ENCODE measurements around the gene ANAPC5. TPM values are rescaled to one million over a fixed set of nuclear protein-coding genes. Genes with fewer than 3 reads are reported as not detected.
"Not testable (repeated sequence)": the region's sequence is repeated elsewhere in the genome, so short reads cannot be mapped to it uniquely, and the experiment has no call there.

ANAPC5 gene
- total and polyA plus RNA-seq, 2 donors = 102 to 222 TPM

DNA sequence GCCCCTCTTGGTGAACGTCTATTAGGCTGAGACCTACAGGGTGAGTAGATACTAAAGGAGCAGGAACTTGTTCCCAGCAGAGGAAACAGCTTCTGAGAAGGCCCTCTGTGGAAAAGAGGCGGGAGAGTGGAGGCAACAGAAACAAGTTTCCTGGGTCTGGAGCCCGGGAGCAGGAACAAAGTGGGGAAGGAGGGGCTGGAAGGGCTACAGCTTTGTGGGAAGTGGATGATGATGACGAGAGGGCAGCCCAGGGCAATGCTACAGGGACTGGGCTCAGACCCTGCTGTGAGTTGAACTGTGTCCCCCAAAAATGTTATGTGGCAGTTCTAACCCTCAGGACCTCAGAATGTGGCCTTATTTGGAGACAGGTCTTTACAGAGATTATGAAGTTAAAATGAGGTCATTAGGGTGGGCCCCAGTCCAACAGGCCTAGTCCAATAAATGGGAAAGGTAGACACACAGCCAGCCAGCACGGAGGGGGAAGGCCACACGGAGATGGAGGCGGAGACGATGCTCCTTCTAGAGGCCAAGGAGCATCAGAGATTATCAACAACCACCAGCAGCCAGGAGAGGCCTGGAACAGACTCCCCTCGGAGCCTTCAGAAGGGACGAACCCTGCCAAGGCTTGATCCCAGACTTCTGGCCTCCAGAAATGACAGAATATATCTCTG, 70.0 kb downstream of the ANAPC5 start:
- no peak for DNase-seq (ENCODE audit: extremely low spot score)
- WGBS = 30% methylated on average over 10 of the region's 10 CpGs
- Histone ChIP-seq H3K4me1 (ENCODE audit: insufficient read depth) (no peaks in the 10 kb centered on the region), H3K27ac (ENCODE audit: low read depth) (peak overlapping the region; percentile 11), H3K36me3 (ENCODE audit: insufficient read depth) (no peaks in the 10 kb centered on the region), H3K4me3 (ENCODE audit: low read depth, low read length) (no peak overlapping the region)

DNA sequence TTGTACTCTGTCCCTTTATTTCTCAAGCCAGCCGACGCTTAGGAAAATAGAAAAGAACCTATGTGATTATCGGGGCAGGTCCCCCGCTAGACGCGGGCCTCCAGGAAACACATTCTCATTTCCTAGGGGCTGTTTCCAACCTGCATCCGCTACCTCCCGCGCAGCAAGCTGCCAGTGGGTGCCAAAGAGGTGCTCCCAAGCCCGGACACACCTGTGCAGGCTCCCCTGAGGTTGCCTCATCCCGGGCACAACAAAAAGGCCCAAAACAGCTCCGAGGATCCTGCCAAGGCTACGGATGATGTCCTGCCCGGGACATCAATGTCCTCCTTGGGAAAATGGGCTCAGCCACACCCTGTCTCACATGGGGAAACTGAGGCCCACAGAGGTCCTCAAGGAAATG, 71.1 kb downstream of the ANAPC5 start:
- H3K36me3 ChIP-seq (ENCODE audit: insufficient read depth); H3K4me3 ChIP-seq (ENCODE audit: low read depth, low read length); H3K27ac ChIP-seq (ENCODE audit: low read depth); H3K4me1 ChIP-seq (ENCODE audit: insufficient read depth); DNase-seq (ENCODE audit: extremely low spot score): not testable (repeated sequence)
- 85% methylated on average over 14 of the region's 14 CpGs for WGBS

DNA sequence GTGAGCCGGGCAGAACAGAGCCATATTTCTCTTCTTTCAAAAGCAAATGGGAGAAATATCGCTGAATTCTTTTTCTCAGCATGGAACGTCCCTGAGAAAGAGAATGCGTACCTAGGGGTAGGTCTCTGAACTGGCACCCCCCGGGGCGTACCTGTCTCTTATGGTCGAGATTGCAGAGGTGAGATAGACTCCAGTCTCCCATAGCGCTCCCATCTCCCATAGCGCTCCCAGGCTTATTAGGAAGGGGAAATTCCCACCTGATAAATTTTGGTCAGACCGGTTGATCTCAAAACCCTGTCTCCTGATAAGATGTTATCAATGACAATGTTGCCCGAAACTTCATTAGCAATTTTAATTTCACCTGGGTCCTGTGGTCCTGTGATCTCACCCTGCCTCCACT, 71.7 kb downstream of the ANAPC5 start:
- not testable (repeated sequence) for H3K4me1 ChIP-seq (ENCODE audit: insufficient read depth); H3K4me3 ChIP-seq (ENCODE audit: low read depth, low read length); DNase-seq (ENCODE audit: extremely low spot score); H3K36me3 ChIP-seq (ENCODE audit: insufficient read depth); H3K27ac ChIP-seq (ENCODE audit: low read depth)
- 87% methylated on average over 11 of the region's 11 CpGs for WGBS

DNA sequence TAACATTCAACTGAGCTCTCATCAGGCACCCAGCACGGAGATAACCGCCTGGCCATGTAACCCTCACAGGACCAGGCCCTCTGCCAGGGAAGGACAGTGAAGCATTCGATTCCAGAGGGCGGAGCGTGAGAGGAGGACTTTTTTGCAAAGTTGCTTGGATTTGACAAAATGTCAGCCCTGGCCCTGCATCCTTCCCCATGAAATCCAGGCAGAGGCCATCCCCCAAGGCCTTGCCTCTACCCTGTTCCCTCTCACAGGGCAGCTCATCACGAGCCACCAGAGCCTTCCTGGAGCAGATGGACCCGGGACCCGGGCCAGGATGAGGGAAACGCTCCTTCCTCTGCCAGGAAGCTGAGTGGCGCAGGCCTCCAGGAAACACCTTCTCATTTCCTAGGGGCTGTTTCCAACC, 72.7 kb downstream of the ANAPC5 start:
- no peaks in the 10 kb centered on the region for H3K4me1 ChIP-seq (ENCODE audit: insufficient read depth)
- no peaks in the 10 kb centered on the region for H3K36me3 ChIP-seq (ENCODE audit: insufficient read depth)
- no peak overlapping the region for H3K4me3 ChIP-seq (ENCODE audit: low read depth, low read length)
- peak overlapping the region; percentile 59 for H3K27ac ChIP-seq (ENCODE audit: low read depth)
- no peak for DNase-seq (ENCODE audit: extremely low spot score)
- WGBS = 23% methylated on average over 10 of the region's 10 CpGs

DNA sequence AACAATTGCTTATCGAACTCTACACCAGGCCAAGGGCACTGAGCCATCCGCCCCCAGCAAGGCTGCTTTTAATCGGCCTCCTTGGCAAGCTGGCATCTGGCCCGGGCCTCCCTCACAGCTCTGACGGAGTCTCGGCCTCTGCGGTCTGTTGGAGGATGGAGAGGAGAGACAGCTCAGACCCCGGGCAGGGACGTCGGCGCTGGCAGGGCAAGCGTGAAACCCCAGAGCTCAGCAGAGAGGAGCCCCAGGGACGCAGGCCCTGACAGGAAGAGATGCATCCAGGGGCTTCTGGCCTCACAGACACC, 73.2 kb downstream of the ANAPC5 start:
- Histone ChIP-seq H3K27ac (ENCODE audit: low read depth) (peak overlapping the region; percentile 59), H3K4me3 (ENCODE audit: low read depth, low read length) (no peak overlapping the region), H3K36me3 (ENCODE audit: insufficient read depth) (no peaks in the 10 kb centered on the region), H3K4me1 (ENCODE audit: insufficient read depth) (no peaks in the 10 kb centered on the region)
- 49% methylated on average over 13 of the region's 13 CpGs for WGBS
- no peak for DNase-seq (ENCODE audit: extremely low spot score)

DNA sequence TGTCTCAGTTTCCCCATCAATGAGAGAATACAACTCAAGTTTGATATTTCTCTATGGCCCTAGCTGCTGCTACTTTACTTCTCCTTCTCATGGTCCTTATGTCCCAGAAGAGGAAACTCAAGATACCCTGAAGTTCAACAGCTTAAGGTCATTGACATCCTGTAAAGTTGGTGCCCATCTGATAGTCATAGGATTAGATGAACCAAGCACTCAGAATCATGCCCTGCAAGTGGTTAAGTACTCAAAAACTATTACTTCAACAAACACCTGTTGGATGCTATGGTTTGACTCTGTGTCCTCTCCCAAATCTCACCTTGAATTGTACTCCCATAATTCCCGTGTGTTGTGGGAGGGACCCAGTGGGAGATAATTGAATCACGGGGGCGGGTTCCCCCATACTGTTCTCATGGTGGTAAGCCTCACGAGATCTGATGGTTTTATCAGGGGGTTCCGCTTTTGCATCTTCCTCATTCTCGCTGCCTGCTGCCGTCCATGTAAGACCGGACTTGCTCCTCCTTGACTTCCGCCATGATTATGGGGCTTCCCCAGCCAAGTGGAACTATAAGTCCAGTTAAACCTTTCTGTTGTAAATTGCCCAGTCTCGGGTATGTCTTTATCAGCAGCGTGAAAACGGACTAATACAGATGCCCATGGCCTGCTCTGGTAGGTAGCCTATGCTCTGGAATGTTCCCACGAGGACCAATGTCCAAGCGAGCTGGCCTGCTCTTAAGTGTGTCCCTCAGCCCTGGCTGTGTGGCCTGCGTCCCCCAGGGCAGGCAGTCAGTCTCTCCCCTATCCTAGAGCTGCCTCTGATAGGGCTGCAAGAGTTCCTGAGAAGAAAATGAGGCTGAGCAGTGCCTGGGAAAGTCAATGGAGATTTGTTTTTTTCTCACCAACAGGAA, 73.8 kb downstream of the ANAPC5 start:
- H3K36me3 ChIP-seq (ENCODE audit: insufficient read depth) = no peaks in the 10 kb centered on the region
- DNase-seq (ENCODE audit: extremely low spot score) = no peak
- H3K27ac ChIP-seq (ENCODE audit: low read depth) = peak overlapping the region; percentile 46
- 87% methylated on average over 15 of the region's 15 CpGs for WGBS
- H3K4me3 ChIP-seq (ENCODE audit: low read depth, low read length) = no peak overlapping the region
- H3K4me1 ChIP-seq (ENCODE audit: insufficient read depth) = no peaks in the 10 kb centered on the region

DNA sequence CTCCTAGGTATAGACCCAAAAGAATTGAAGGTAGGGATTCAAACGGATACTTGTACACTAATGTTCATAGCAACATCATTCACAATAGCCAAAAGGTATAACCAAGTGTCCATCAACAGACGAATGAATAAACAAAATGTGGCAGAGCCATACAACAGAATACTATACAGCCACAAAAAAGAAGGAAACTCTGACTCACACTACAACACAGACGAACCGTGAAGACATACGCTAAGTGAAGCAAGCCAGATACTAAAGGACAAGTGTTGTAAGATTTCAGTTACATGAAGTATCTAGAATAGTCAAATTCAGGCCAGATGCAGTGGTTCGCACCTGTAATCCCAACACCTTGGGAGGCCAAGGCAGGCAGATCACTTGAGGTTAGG, 74.8 kb downstream of the ANAPC5 start:
- no peak overlapping the region for H3K27ac ChIP-seq (ENCODE audit: low read depth)
- no peak overlapping the region for H3K4me3 ChIP-seq (ENCODE audit: low read depth, low read length)
- H3K36me3 ChIP-seq (ENCODE audit: insufficient read depth) = no peaks in the 10 kb centered on the region
- DNase-seq (ENCODE audit: extremely low spot score) = no peak
- no peaks in the 10 kb centered on the region for H3K4me1 ChIP-seq (ENCODE audit: insufficient read depth)
- 97% methylated on average over 6 of the region's 6 CpGs for WGBS

DNA sequence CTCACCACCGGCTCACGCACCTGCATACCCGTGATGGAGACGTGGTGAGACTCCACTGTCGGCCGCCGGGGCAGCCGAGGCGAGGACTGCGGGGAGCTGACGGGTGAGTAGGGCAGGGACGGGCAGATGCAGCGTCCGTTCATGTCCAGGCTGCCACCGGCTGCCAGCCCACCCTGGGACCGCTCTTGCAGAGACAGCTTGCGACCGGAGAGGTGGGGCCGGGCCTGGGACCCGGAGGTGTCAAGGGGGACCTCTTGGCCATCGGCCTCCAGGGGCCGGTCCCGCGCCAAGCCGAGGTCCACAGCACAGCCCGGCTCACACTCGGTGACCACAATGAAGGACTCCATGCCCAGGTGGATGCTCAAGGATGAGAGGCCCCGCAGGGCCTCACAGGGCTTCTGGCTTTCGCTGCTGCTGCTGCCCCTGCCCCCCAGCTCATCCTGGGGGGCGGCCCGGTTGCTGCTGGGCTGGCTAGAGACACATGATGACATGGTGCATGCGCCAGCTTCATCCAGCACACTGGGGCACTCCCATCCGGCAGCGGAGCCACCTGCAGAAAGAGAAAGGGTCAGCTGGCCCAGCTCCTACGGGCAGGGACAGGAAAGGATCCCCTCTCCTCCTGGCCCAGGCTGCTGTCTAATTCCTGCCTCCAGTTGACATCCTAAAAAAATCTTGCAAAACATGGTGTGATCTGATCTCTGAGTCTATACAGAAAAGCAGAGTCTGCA, 78.0 kb downstream of the ANAPC5 start:
- no peak overlapping the region for H3K4me3 ChIP-seq (ENCODE audit: low read depth, low read length)
- WGBS = 96% methylated on average over 35 of the region's 35 CpGs
- no peaks in the 10 kb centered on the region for H3K4me1 ChIP-seq (ENCODE audit: insufficient read depth)
- no peak for DNase-seq (ENCODE audit: extremely low spot score)
- no peak overlapping the region for H3K27ac ChIP-seq (ENCODE audit: low read depth)
- peaks cover 3% of the 10 kb centered on the region for H3K36me3 ChIP-seq (ENCODE audit: insufficient read depth)

DNA sequence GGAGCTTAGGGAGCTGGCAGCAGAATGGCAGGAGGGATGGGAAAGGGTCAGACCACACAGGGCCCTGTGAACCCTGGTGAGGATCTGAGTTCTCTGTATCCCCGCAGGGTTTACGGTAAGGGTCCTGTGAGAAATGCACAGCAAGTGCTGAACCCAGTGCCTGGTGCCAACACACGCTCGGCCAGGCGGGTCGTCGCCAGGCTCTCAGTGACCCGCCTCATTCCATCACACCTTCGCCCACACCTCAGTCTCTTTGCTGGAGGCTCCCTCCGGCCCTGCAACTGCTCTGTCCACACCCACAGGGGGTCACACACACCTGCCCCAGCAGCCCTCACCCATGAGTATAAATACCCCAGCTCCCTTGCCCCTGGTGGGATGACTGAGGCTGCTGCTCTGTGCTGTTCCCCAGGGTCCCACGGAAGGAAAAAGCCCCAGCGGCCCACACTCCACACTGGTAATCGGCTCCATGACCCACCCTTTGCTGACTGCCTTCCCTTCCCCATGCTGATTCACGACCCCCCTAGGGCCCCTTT, 78.8 kb downstream of the ANAPC5 start:
- Histone ChIP-seq H3K27ac (ENCODE audit: low read depth) (no peak overlapping the region), H3K4me3 (ENCODE audit: low read depth, low read length) (no peak overlapping the region), H3K36me3 (ENCODE audit: insufficient read depth) (peaks cover 3% of the 10 kb centered on the region), H3K4me1 (ENCODE audit: insufficient read depth) (no peaks in the 10 kb centered on the region)
- DNase-seq (ENCODE audit: extremely low spot score) = no peak
- 94% methylated on average over 14 of the region's 14 CpGs for WGBS

DNA sequence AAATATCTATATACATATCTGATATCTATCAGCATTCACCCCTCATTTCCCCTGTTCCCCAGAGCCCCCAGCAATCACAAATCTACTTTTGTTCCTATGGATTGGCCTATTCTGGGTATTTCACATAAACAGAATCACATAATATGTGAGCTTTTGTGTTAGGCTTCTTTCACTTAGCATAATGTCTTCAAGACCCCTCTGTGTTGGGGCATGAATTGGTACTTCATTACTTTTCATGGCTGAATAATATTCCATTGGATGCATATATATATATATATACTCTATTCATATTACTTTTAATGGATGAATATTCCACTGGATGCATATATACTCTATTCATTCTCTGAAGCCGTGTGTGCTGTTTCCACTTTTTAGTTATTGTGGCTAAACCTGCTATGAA, 84.4 kb downstream of the ANAPC5 start:
- Histone ChIP-seq H3K4me1 (ENCODE audit: insufficient read depth) (no peaks in the 10 kb centered on the region), H3K4me3 (ENCODE audit: low read depth, low read length) (no peak overlapping the region), H3K27ac (ENCODE audit: low read depth) (no peak overlapping the region), H3K36me3 (ENCODE audit: insufficient read depth) (peaks cover 7% of the 10 kb centered on the region)
- DNase-seq (ENCODE audit: extremely low spot score) = no peak
- 98% methylated on average over 1 of the region's 1 CpG for WGBS

DNA sequence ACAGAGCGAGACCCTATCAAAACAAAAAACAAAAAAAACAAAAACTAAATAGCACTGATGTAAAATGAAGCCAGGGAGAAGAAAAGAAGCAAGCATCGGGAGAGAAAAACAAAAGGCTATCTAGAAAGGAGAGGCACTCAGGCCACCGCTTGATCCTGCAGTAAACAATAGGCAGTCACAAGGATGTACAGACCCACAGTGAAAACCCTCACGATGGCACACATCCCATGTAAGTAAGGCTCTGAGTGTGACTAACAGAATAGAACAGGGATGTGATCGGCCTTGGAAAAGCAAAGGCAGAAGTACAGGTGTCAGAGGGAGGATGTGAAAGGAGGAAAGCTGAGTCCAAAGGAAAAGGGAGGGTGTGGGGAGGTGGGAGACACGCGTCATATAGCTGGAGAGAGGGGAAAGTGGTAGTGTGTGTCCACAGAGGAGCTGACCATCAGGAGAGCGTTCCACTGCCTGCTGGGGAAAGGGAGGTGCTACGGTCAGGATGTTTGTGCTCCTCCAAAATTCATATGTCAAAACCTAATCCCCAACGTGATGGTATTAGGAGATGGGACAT, 87.2 kb downstream of the ANAPC5 start:
- Histone ChIP-seq H3K4me3 (ENCODE audit: low read depth, low read length) (no peak overlapping the region), H3K36me3 (ENCODE audit: insufficient read depth) (peaks cover 7% of the 10 kb centered on the region), H3K4me1 (ENCODE audit: insufficient read depth) (no peaks in the 10 kb centered on the region), H3K27ac (ENCODE audit: low read depth) (no peak overlapping the region)
- 81% methylated on average over 10 of the region's 10 CpGs for WGBS
- DNase-seq (ENCODE audit: extremely low spot score) = no peak

DNA sequence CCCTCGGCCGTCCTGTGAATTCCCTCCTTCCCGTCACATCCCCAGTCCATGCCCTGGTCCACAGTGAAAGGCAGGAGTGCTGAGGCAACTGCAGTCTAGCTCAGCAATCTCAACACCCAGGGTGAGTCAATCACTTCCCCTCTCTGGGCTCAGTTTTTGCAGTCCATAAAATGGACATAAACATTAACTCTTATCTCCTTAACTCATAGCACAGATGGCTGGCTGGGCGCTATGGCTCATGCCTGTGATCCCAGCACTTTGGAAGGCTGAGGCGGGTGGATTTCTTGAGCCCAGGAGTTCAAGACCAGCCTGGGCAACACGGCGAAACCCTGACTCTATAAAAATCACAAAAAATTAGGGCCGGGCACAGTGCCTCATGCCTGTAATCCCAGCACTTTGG, 88.1 kb downstream of the ANAPC5 start:
- 90% methylated on average over 8 of the region's 8 CpGs for WGBS

DNA sequence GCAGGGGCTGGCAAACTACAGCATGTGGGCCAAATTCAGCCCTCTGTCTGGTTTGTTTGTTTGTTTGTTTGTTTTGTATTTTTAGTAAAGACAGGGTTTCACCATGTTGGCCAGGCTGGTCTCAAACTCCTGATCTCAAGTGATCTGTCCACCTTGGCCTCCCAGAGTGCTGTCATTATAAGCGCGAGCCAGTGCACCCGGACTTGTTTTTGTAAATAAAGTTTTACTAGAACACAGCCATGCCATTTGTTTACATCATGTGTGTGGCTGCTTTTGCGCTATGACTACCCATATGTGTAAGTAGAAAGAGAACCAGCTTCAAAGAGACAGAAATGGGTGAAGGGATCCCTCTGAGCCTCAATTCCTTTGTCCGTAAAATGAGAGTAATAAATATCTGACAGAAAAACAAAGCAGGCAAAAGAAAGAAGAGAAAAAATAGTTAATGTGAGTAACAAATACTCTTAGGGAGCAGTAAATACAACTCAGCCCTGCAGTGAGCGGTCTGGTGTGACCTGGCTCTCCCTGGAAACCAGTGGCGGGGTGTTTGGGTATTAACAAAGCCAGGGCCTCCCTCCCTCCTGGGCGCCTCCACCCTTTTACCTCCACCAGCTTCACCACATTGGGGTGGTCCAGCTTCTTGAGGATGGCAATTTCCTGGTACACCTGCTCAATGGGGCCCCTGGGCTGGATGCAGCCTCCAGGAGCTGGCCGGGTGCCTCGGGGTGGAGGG, 88.8 kb downstream of the ANAPC5 start:
- WGBS = 89% methylated on average over 10 of the region's 10 CpGs
- H3K27ac ChIP-seq (ENCODE audit: low read depth) = no peak overlapping the region
- peaks cover 3% of the 10 kb centered on the region for H3K36me3 ChIP-seq (ENCODE audit: insufficient read depth)
- no peaks in the 10 kb centered on the region for H3K4me1 ChIP-seq (ENCODE audit: insufficient read depth)
- no peak for DNase-seq (ENCODE audit: extremely low spot score)
- H3K4me3 ChIP-seq (ENCODE audit: low read depth, low read length) = no peak overlapping the region

More for the DNA sequence above, 88.1 kb downstream of the ANAPC5 start:
- Histone ChIP-seq H3K4me1 (ENCODE audit: insufficient read depth) (no peaks in the 10 kb centered on the region), H3K36me3 (ENCODE audit: insufficient read depth) (peaks cover 4% of the 10 kb centered on the region), H3K27ac (ENCODE audit: low read depth) (no peak overlapping the region), H3K4me3 (ENCODE audit: low read depth, low read length) (no peak overlapping the region)
- DNase-seq (ENCODE audit: extremely low spot score) = no peak

Data from urinary bladder (tissue), 4 donors.